GM12865 (cell line): ENCODE data around the gene TEX14.
A peak's percentile ranks its signal among the peaks of the same experiment; 100 is the strongest.

Source experiments
- DNase-seq: peaks from one replicate; pipeline ENCODE4 v3.0.0; 2010; ENCODE audit warnings: low read depth
- H3K4me3 ChIP-seq: 2 replicates; pipeline ENCODE4 v1.5.1; 2011; ENCODE audit warnings: mild to moderate bottlenecking, low read depth, low read length, control low read depth
- CTCF ChIP-seq: IDR thresholded peaks from 2 replicates; pipeline ENCODE4 v1.5.1; 2011; ENCODE audit warnings: low read length, control low read depth, low read depth, inconsistent platforms; ENCODE audit not compliant: insufficient read depth; ENCODE audit errors: missing control alignments

TEX14 gene

DNA sequence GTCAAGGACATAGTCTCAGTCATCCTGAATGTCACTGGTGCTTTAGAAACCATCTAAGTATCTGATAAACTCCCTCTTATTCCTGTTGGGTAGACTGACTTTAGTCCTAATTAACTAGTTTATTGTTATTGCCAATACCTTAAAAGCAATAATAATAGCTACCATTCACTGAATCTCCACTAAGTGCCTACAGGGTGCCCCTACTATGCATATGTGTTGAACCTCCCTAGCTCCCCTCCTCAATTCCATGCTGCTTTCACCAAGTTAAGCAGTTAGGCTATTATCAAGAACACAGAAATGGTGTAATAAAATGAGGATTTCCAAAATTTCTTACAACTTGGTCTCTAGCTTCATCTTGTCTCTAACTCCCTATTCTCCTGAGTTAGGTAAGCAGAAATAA is 89.9 kb downstream of the TEX14 start:
- no peak for DNase-seq
- TF ChIP-seq CTCF: no peak
- H3K4me3 ChIP-seq: no peak overlapping the region

- DNase-seq: no peak
- H3K4me3 ChIP-seq: no peak overlapping the region
- TF ChIP-seq CTCF: no peak
These were observed 94.5 kb downstream of the TEX14 start for GRCh38 chr17:58597371-58597770.

DNA sequence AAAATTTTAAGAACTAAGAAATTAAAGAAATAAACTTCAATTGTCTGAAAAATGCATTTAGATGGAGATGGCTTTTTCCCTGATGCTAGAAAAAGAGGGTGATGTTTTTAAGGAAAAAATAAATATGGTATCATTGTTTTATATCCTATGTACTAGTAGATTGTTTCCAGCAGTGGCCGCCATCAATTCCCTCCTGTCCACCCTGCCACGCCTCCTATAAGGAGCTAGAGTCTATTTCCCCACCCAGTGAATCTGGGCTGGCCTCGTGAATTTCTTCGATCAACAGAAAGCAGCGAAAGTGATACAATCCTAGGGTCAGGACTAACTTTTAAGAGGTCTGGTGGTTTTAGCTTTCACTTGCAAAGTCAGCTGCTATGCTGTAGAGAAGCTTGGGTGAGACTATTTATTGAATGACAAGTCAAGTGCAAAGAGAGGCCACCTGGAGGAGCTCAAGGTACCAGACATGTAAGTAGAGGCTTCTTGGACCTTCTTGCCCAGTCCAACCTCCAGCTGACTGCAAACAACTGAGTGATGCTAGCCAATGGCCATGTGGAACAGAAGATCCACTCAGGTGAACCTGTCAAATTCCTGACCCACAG is 96.6 kb downstream of the TEX14 start:
- TF ChIP-seq CTCF: no peak
- H3K4me3 ChIP-seq: no peak overlapping the region
- peak; percentile 72 for DNase-seq

DNA sequence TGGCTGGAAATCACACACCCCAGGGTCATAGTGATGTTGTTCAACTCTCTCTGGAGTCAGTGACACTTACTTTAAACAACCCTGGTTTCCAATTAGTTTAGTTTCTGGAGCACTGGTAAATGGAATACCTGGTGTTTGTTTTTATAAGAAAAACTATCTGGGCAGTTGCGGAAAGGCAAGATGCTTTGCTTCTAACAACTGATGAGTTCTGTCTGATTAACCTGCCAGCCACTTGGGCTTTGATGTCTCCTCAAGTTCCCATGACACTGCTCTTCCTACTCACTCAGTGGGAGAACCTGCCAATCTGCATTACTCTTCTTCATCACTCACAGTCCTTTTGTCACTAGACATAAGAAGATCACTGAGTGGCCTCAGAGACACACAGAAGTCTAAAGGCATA is 98.7 kb downstream of the TEX14 start:
- no peak overlapping the region for H3K4me3 ChIP-seq
- TF ChIP-seq CTCF: no peak
- DNase-seq: no peak

DNA sequence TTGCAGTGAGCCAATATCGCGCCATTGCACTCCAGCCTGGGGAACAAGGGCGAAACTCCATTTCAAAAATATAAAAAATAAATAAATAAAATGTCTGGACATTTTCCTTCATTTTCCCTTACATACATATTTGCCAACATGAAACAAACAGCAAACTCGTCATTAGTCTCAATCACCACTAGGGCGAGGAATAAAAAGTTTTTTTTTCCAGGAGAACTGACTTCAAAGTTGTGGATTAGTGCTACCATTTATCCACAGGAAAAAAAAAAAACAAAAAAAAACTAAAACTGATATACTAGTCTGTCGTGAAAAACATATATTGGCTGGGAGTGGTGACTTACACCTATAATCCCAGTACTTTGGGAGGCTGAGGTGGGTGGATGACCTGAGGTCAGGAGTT is 100.4 kb downstream of the TEX14 start:
- no peak overlapping the region for H3K4me3 ChIP-seq
- no peak for TF ChIP-seq CTCF
- no peak for DNase-seq

- no peak for TF ChIP-seq CTCF
- no peak for DNase-seq
- no peak overlapping the region for H3K4me3 ChIP-seq
These were observed 101.5 kb downstream of the TEX14 start for GRCh38 chr17:58590377-58590776.

DNA sequence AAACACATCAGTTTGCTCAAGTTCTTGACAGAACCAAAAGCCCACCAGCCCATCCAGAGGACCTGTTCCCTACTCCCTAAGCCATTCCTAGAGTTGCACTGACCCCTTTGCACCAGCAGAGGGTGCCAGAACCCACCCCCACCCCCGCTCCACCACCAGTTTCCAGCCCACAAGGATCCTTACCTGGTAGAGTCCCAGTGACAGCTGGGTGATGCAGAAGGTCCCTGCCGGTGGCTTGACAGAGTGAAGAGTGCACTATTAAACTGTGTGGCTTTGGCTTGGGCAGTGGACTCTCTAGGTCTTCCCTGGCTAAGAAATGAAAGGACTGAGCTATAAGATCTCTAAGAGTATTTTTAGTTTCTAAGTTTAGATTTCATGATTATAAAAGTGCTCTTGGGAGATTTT is 104.1 kb downstream of the TEX14 start:
- DNase-seq: peak; percentile 72
- no peak overlapping the region for H3K4me3 ChIP-seq
- TF ChIP-seq CTCF: peak; percentile 98
